GM23338 (cell line): ENCODE results near the gene KIAA1217. TPM values are rescaled to one million over a fixed set of nuclear protein-coding genes. Genes with fewer than 3 reads are reported as not detected.

ENCODE experiments used
- ATAC-seq: fragments of 200-7000 bp; cut with Tn5 transposase; 3 replicates; pipeline ENCODE4 v1.9.1; 2020
- DNase-seq: peaks from one replicate; pipeline ENCODE4 v3.0.0-alpha.2; 2015; ENCODE audit warnings: low spot score
- H2AFZ ChIP-seq: fragments of 200-600 bp; sonication (generic); 2 replicates; pipeline ENCODE4 v1.8.0; 2016; ENCODE audit warnings: antibody characterized with exemption, mild to moderate bottlenecking, moderate library complexity
- H3F3A ChIP-seq: fragments of 200-600 bp; sonication (generic); replicated peaks from 2 replicates; pipeline ENCODE4 v1.8.0; 2017; ENCODE audit warnings: antibody characterized with exemption, mixed run types, low read depth
- H3K27ac ChIP-seq: fragments of 200-600 bp; sonication (generic); 2 replicates; pipeline ENCODE4 v1.6.1; 2016; ENCODE audit warnings: low read depth
- H3K27me3 ChIP-seq: fragments of 200-600 bp; sonication (generic); 2 replicates; pipeline ENCODE4 v1.8.0; 2016; ENCODE audit warnings: mild to moderate bottlenecking, mixed run types, moderate library complexity; ENCODE audit not compliant: insufficient read depth
- H3K36me3 ChIP-seq: fragments of 200-600 bp; sonication (generic); 2 replicates; pipeline ENCODE4 v1.8.0; 2016; ENCODE audit warnings: mild to moderate bottlenecking; ENCODE audit not compliant: insufficient read depth
- H3K4me1 ChIP-seq: fragments of 200-600 bp; sonication (generic); 2 replicates; pipeline ENCODE4 v1.8.0; 2016; ENCODE audit warnings: mild to moderate bottlenecking, moderate library complexity; ENCODE audit not compliant: insufficient read depth
- H3K4me2 ChIP-seq: fragments of 200-600 bp; sonication (generic); 2 replicates; pipeline ENCODE4 v1.7.1; 2017; ENCODE audit warnings: mixed run types
- H3K4me3 ChIP-seq: fragments of 200-600 bp; sonication (generic); 2 replicates; pipeline ENCODE4 v1.6.1; 2016; ENCODE audit warnings: mixed run types
- H3K79me2 ChIP-seq: fragments of 200-600 bp; sonication (generic); replicated peaks from 2 replicates; pipeline ENCODE4 v1.8.0; 2017; ENCODE audit warnings: mild to moderate bottlenecking; ENCODE audit not compliant: insufficient read depth
- H3K9me2 ChIP-seq: fragments of 200-600 bp; sonication (generic); 2 replicates; pipeline ENCODE4 v1.8.0; 2017; ENCODE audit not compliant: insufficient read depth
- H4K20me1 ChIP-seq: fragments of 200-600 bp; sonication (generic); replicated peaks from 2 replicates; pipeline ENCODE4 v1.8.0; 2017; ENCODE audit warnings: mild to moderate bottlenecking; ENCODE audit not compliant: insufficient read depth
- H3K27ac Mint-ChIP-seq: 2 replicates; pipeline ENCODE4 v1.8.0; 2020; ENCODE audit warnings: inconsistent platforms, mild to moderate bottlenecking, moderate library complexity, mixed read lengths
- H3K27me3 Mint-ChIP-seq: 3 replicates; pipeline ENCODE4 v1.8.0; 2022; ENCODE audit warnings: low read depth, mild to moderate bottlenecking, moderate library complexity, mixed read lengths, inconsistent platforms; ENCODE audit not compliant: insufficient read depth, poor library complexity
- H3K36me3 Mint-ChIP-seq: 3 replicates; pipeline ENCODE4 v1.8.0; 2021; ENCODE audit warnings: low read depth, mild to moderate bottlenecking, inconsistent platforms, moderate library complexity, mixed read lengths
- H3K4me1 Mint-ChIP-seq: 3 replicates; pipeline ENCODE4 v1.8.0; 2020; ENCODE audit warnings: mild to moderate bottlenecking, inconsistent platforms, mixed read lengths
- H3K4me3 Mint-ChIP-seq: 3 replicates; pipeline ENCODE4 v1.8.0; 2021; ENCODE audit warnings: moderate library complexity, mild to moderate bottlenecking, inconsistent platforms, mixed read lengths
- H3K9me3 Mint-ChIP-seq: 3 replicates; pipeline ENCODE4 v1.8.0; 2020; ENCODE audit warnings: moderate library complexity, mild to moderate bottlenecking, inconsistent platforms, mixed read lengths
- CREB1 ChIP-seq: fragments of 250-450 bp; sonication (Bioruptor Pico); IDR thresholded peaks from 2 replicates; pipeline ENCODE4 v1.5.0; 2020; ENCODE audit warnings: low read depth, mild to moderate bottlenecking, moderate library complexity
- CTCF ChIP-seq, 2 experiments: fragments of 200-600 bp in 1 of 2; sonication (generic) in 1 of 2; conservative IDR thresholded peaks; 2 replicates each; pipeline versions ENCODE4 v1.5.1 to v1.6.1; 2016 to 2017; ENCODE audit warnings: antibody characterized with exemption in 2 of 2, low read depth in 2 of 2, mild to moderate bottlenecking in 2 of 2, moderate library complexity in 1 of 2
- ETS1 ChIP-seq: IDR thresholded peaks from 2 replicates; pipeline ENCODE4 v1.6.1; 2016; ENCODE audit warnings: antibody characterized with exemption
- EZH2 ChIP-seq: fragments of 200-600 bp; sonication (generic); IDR thresholded peaks from one replicate; pipeline ENCODE4 v1.8.0; 2017; ENCODE audit warnings: antibody characterized with exemption, mild to moderate bottlenecking, low read depth; ENCODE audit not compliant: unreplicated experiment
- EZH2phosphoT487 ChIP-seq: fragments of 200-600 bp; sonication (generic); IDR thresholded peaks from one replicate; pipeline ENCODE4 v1.8.1; 2018; ENCODE audit warnings: antibody characterized with exemption; ENCODE audit not compliant: unreplicated experiment
- JUNB ChIP-seq: IDR thresholded peaks from one replicate; pipeline ENCODE4 v1.6.1; 2016; ENCODE audit warnings: antibody characterized with exemption; ENCODE audit not compliant: unreplicated experiment
- NANOG ChIP-seq: IDR thresholded peaks from 2 replicates; pipeline ENCODE4 v1.6.1; 2016; ENCODE audit warnings: antibody characterized with exemption, borderline replicate concordance
- POLR2AphosphoS5 ChIP-seq: IDR thresholded peaks from 2 replicates; pipeline ENCODE4 v1.6.1; 2016; ENCODE audit warnings: antibody characterized with exemption, low read depth
- REST ChIP-seq: IDR thresholded peaks from one replicate; pipeline ENCODE4 v1.6.1; 2018; ENCODE audit warnings: antibody characterized with exemption; ENCODE audit not compliant: unreplicated experiment
- STAT1 ChIP-seq: IDR thresholded peaks from one replicate; pipeline ENCODE4 v1.6.1; 2016; ENCODE audit warnings: antibody characterized with exemption; ENCODE audit not compliant: unreplicated experiment
- ZNF114 ChIP-seq: fragments of 250-450 bp; sonication (Bioruptor Pico); IDR thresholded peaks from 2 replicates; pipeline ENCODE4 v1.5.0; 2020; ENCODE audit warnings: mild to moderate bottlenecking, moderate library complexity
- ZNF331 ChIP-seq: fragments of 250-450 bp; sonication (Bioruptor Pico); IDR thresholded peaks from 2 replicates; pipeline ENCODE4 v1.5.0; 2020; ENCODE audit warnings: low read depth, mild to moderate bottlenecking, moderate library complexity
- polyA plus RNA-seq: library from polyadenylated mRNA; unstranded; fragments of >200 nt; fragmentation: Nextera tagmentation; extraction: Ambion mirVana; gene quantifications from 2 replicates; pipeline ENCODE4 v1.2.1, GENCODE V29; 2016
- total RNA-seq: library from RNA; depleted of rRNA; stranded (reverse); fragments of >200 nt; shearing (Covaris generic); gene quantifications from 2 replicates; pipeline ENCODE4 v1.2.3, GENCODE V29; 2014

The KIAA1217 gene
- total and polyA plus RNA-seq, 2 experiments from 2014 or later = 6.4 to 9.1 TPM

- no peak overlapping the region for H3K4me3 Mint-ChIP-seq
- no peak overlapping the region for H3K4me2 ChIP-seq
- no peak overlapping the region for H3K4me3 ChIP-seq
- no peaks in the 10 kb centered on the region for H4K20me1 ChIP-seq
- ATAC-seq = no peak
- H3K4me1 Mint-ChIP-seq = no peaks in the 10 kb centered on the region
- no peaks in the 10 kb centered on the region for H3K9me3 Mint-ChIP-seq
- no peaks in the 10 kb centered on the region for H3K36me3 ChIP-seq
- no peak overlapping the region for H3K27ac Mint-ChIP-seq
- no peaks in the 10 kb centered on the region for H3K27me3 Mint-ChIP-seq
- DNase-seq = no peak
- no peaks in the 10 kb centered on the region for H3K4me1 ChIP-seq
- no peaks in the 10 kb centered on the region for H3K27me3 ChIP-seq
- H3K79me2 ChIP-seq = no peaks in the 10 kb centered on the region
- H3K9me2 ChIP-seq = 0 out of 2 replicates have a peak, but pooled peaks cover 3% of the 10 kb centered on the region
- H2AFZ ChIP-seq = no peak overlapping the region
- no peaks in the 10 kb centered on the region for H3K36me3 Mint-ChIP-seq
- TF ChIP-seq CTCF (conservative IDR thresholded peaks at IDR 0.05; ENCODE audit: low read depth in 2 of 2) (peak in 1 of 2 experiments; percentile 41; a peak in 2 of 4 replicates), REST (no peak)
- no peaks in the 10 kb centered on the region for H3F3A ChIP-seq
- no peak overlapping the region for H3K27ac ChIP-seq
Observed at GRCh38 chr10:24162206-24162985, 46.5 kb upstream of the KIAA1217 start.

GRCh38 chr10:24163485-24163884 is 45.5 kb upstream of the KIAA1217 start:
- Mint-ChIP-seq H3K4me3 (no peak overlapping the region), H3K36me3 (no peaks in the 10 kb centered on the region), H3K9me3 (no peaks in the 10 kb centered on the region), H3K27me3 (no peaks in the 10 kb centered on the region), H3K27ac (no peak overlapping the region), H3K4me1 (no peaks in the 10 kb centered on the region)
- Histone ChIP-seq H3K9me2 (0 out of 2 replicates have a peak, but pooled peaks cover 3% of the 10 kb centered on the region), H3K27ac (no peak overlapping the region), H3K4me1 (no peaks in the 10 kb centered on the region), H2AFZ (no peak overlapping the region), H4K20me1 (no peaks in the 10 kb centered on the region), H3F3A (no peaks in the 10 kb centered on the region), H3K36me3 (no peaks in the 10 kb centered on the region), H3K4me3 (no peak overlapping the region), H3K27me3 (no peaks in the 10 kb centered on the region), H3K4me2 (no peak overlapping the region), H3K79me2 (no peaks in the 10 kb centered on the region)
- DNase-seq = no peak
- no peak for ATAC-seq
- TF ChIP-seq STAT1 (no peak), NANOG (no peak), ZNF331 (CRISPR knock-in tag) (no peak), CREB1 (CRISPR knock-in tag) (no peak), EZH2 (no peak), EZH2phosphoT487 (no peak), POLR2AphosphoS5 (no peak), JUNB (no peak), CTCF (conservative IDR thresholded peaks at IDR 0.05; ENCODE audit: low read depth in 2 of 2) (no peak), ZNF114 (CRISPR knock-in tag) (no peak), ETS1 (no peak)
